Bronchial epithelial cell (primary cell): ENCODE data around the gene TOB2. TPM values are rescaled to one million over a fixed set of nuclear protein-coding genes. Genes with fewer than 3 reads are reported as not detected.
"Not testable (repeated sequence)": the region's sequence is repeated elsewhere in the genome, so short reads cannot be mapped to it uniquely, and the experiment has no call there.

Source experiments
- DNase-seq: peaks from one replicate; pipeline ENCODE4 v3.0.0-alpha.2; 2010; ENCODE audit warnings: low read depth
- FAIRE-seq: peaks from 2 replicates; lab custom pipeline; 2011; peaks lifted over from hg19 to GRCh38; lab: Jason Lieb, UNC
- H3K27me3 ChIP-seq: 2 replicates; pipeline ENCODE4 v1.5.1; 2011; ENCODE audit warnings: low read length; ENCODE audit not compliant: control insufficient read depth, insufficient read depth
- H3K36me3 ChIP-seq: 2 replicates; pipeline ENCODE4 v1.5.1; 2011; ENCODE audit warnings: low read length; ENCODE audit not compliant: control insufficient read depth, insufficient read depth
- H3K4me3 ChIP-seq: 2 replicates; pipeline ENCODE4 v1.5.1; 2011; ENCODE audit warnings: mild to moderate bottlenecking, low read depth, low read length, control low read depth
- CTCF ChIP-seq: IDR thresholded peaks from 2 replicates; pipeline ENCODE4 v1.5.1; 2011; ENCODE audit warnings: mild to moderate bottlenecking, moderate library complexity, low read length, control low read depth, inconsistent platforms; ENCODE audit not compliant: insufficient read depth, severe bottlenecking
- total RNA-seq: library from RNA; depleted of rRNA; stranded (reverse); fragments of >200 nt; gene quantifications from 2 replicates; pipeline ENCODE4 v1.2.1, GENCODE V29; 2014

The TOB2 gene
- total RNA-seq, 1 donor from 2014 or later = 6.3 TPM

GRCh38 chr22:41407433-41407832, 39.2 kb downstream of the TOB2 start:
- H3K4me3 ChIP-seq = no peak overlapping the region
- H3K36me3 ChIP-seq = no peaks in the 10 kb centered on the region
- FAIRE-seq = no peak
- DNase-seq = no peak
- no peaks in the 10 kb centered on the region for H3K27me3 ChIP-seq
- TF ChIP-seq CTCF = no peak

- no peak for TF ChIP-seq CTCF
- H3K27me3 ChIP-seq = no peaks in the 10 kb centered on the region
- FAIRE-seq (no peak), DNase-seq (no peak)
- H3K36me3 ChIP-seq = no peaks in the 10 kb centered on the region
- H3K4me3 ChIP-seq = no peak overlapping the region
Observed at GRCh38 chr22:41406410-41406809, 40.2 kb downstream of the TOB2 start.

- no peaks in the 10 kb centered on the region for H3K36me3 ChIP-seq
- H3K27me3 ChIP-seq = no peaks in the 10 kb centered on the region
- H3K4me3 ChIP-seq = no peak overlapping the region
- no peak for FAIRE-seq
- DNase-seq = no peak
- no peak for TF ChIP-seq CTCF
Observed at GRCh38 chr22:41405588-41405987, 41.0 kb downstream of the TOB2 start.

- DNase-seq (peak; percentile 72), FAIRE-seq (peak; percentile 76)
- Histone ChIP-seq H3K27me3 (no peaks in the 10 kb centered on the region), H3K36me3 (no peaks in the 10 kb centered on the region), H3K4me3 (no peak overlapping the region)
- peak; percentile 98 for TF ChIP-seq CTCF
Observed at GRCh38 chr22:41403532-41404318, 42.9 kb downstream of the TOB2 start.

- FAIRE-seq, H3K4me3 ChIP-seq, H3K36me3 ChIP-seq, H3K27me3 ChIP-seq, DNase-seq: not testable (repeated sequence)
Observed at GRCh38 chr22:41402851-41403250, 43.8 kb downstream of the TOB2 start.

GRCh38 chr22:41401781-41402648, 44.6 kb downstream of the TOB2 start:
- Histone ChIP-seq H3K4me3 (no peak overlapping the region), H3K36me3 (no peaks in the 10 kb centered on the region), H3K27me3 (no peaks in the 10 kb centered on the region)
- DNase-seq (peak; percentile 74), FAIRE-seq (no peak)
- no peak for TF ChIP-seq CTCF
